ENCODE data around the gene UPK3B.
"Not testable (repeated sequence)": the region's sequence is repeated elsewhere in the genome, so short reads cannot be mapped to it uniquely, and the experiment has no call there.

- TF ChIP-seq CTCF (IDR thresholded peaks at IDR 0.05; ENCODE audit: low read depth, low read length, poor library complexity, severe bottlenecking); EZH2phosphoT487 (IDR thresholded peaks at IDR 0.05; ENCODE audit: borderline replicate concordance, low read length): not testable (repeated sequence)
Measured at GRCh38 chr7:76551992-76552391, 41.6 kb downstream of the UPK3B start.

Measured in DOHH2 (cell line).